WI38 (cell line): ENCODE measurements around the gene SPG21.
"Not testable (repeated sequence)": the region's sequence is repeated elsewhere in the genome, so short reads cannot be mapped to it uniquely, and the experiment has no call there.

ENCODE experiments used
- H3K4me3 ChIP-seq: 2 replicates; pipeline ENCODE4 v1.5.1; 2011; ENCODE audit warnings: low read depth, mild to moderate bottlenecking, control low read depth, low read length
- CTCF ChIP-seq: IDR thresholded peaks from 2 replicates; pipeline ENCODE4 v1.5.1; 2012; ENCODE audit warnings: low read depth, mild to moderate bottlenecking, control low read depth, low read length

The SPG21 gene

GRCh38 chr15:65020419-65020818 lies 30.7 kb upstream of the SPG21 start:
- no peak overlapping the region for H3K4me3 ChIP-seq
- no peak for TF ChIP-seq CTCF

- H3K4me3 ChIP-seq = not testable (repeated sequence)
Observed at GRCh38 chr15:65011198-65011597, 21.5 kb upstream of the SPG21 start.

- no peak for TF ChIP-seq CTCF
- H3K4me3 ChIP-seq = no peak overlapping the region
Observed at GRCh38 chr15:65008983-65009382, 19.3 kb upstream of the SPG21 start.

GRCh38 chr15:65006876-65007275 lies 17.2 kb upstream of the SPG21 start:
- no peak for TF ChIP-seq CTCF
- no peak overlapping the region for H3K4me3 ChIP-seq

GRCh38 chr15:65004993-65005392 lies 15.3 kb upstream of the SPG21 start:
- H3K4me3 ChIP-seq = no peak overlapping the region
- TF ChIP-seq CTCF = no peak

- H3K4me3 ChIP-seq = no peak overlapping the region
- TF ChIP-seq CTCF = no peak
Observed at GRCh38 chr15:64997745-64998375, 8.1 kb upstream of the SPG21 start.

GRCh38 chr15:64997066-64997465 lies 7.4 kb upstream of the SPG21 start:
- TF ChIP-seq CTCF = no peak
- H3K4me3 ChIP-seq = no peak overlapping the region

- no peak overlapping the region for H3K4me3 ChIP-seq
- no peak for TF ChIP-seq CTCF
Observed at GRCh38 chr15:64993290-64993689, 3.6 kb upstream of the SPG21 start.
